HepG2 (cell line): Measurements from ENCODE around the gene CUL2. TPM values are rescaled to one million over a fixed set of nuclear protein-coding genes. Genes with fewer than 3 reads are reported as not detected.

Experiments used
- AKAP8 ChIP-seq: sonication (generic); formaldehyde crosslinking; IDR thresholded peaks from 2 replicates; pipeline ENCODE4 v1.5.1; 2020; ENCODE audit warnings: mild to moderate bottlenecking, missing genetic modification reagents
- HIVEP1 ChIP-seq: sonication (generic); formaldehyde crosslinking; IDR thresholded peaks from 2 replicates; pipeline ENCODE4 v1.4.0; 2020; ENCODE audit warnings: mild to moderate bottlenecking, missing genetic modification reagents
- MAFK ChIP-seq, 2 experiments: IDR thresholded peaks in 1 of 2; conservative IDR thresholded peaks in 1 of 2; 2 replicates each; pipeline ENCODE4 v1.6.1; 2011; ENCODE audit warnings: improper control_type of control experiment in 2 of 2, low read length in 2 of 2
- MED1 ChIP-seq: sonication (generic); formaldehyde crosslinking; IDR thresholded peaks from 2 replicates; pipeline ENCODE4 v1.4.0; 2020; ENCODE audit warnings: missing genetic modification reagents
- MYPOP ChIP-seq: sonication (generic); formaldehyde crosslinking; IDR thresholded peaks from 2 replicates; pipeline ENCODE4 v1.8.1; 2023; ENCODE audit warnings: mild to moderate bottlenecking, moderate library complexity, missing genetic modification reagents
- NCOR1 ChIP-seq: fragments of 200-600 bp; sonication (generic); IDR thresholded peaks from 2 replicates; pipeline ENCODE4 v1.7.0; 2017; ENCODE audit warnings: antibody characterized with exemption, low read length, borderline replicate concordance
- RARG ChIP-seq: sonication (generic); formaldehyde crosslinking; IDR thresholded peaks from 2 replicates; pipeline ENCODE4 v1.4.0; 2020; ENCODE audit warnings: low read depth, mild to moderate bottlenecking, missing genetic modification reagents
- SKI ChIP-seq: fragments of 450-650 bp; IDR thresholded peaks from one replicate; pipeline ENCODE4 v1.6.1; 2018; ENCODE audit warnings: mild to moderate bottlenecking; ENCODE audit not compliant: partially characterized antibody
- SP1 ChIP-seq, 2 experiments: fragments of 450-650 bp in 1 of 2; sonication (generic) in 1 of 2; formaldehyde crosslinking in 1 of 2; IDR thresholded peaks; 2 replicates each; pipeline versions ENCODE4 v1.4.0 to v1.6.1; 2016 to 2020; ENCODE audit warnings: missing genetic modification reagents in 1 of 2
- TAF15 ChIP-seq: fragments of 200-400 bp; formaldehyde crosslinking; IDR thresholded peaks from one replicate; pipeline ENCODE4 v1.6.1; 2018; ENCODE audit warnings: mild to moderate bottlenecking, low read depth, low read length; ENCODE audit not compliant: poor library complexity, severe bottlenecking
- ZEB1 ChIP-seq: IDR thresholded peaks from 2 replicates; pipeline ENCODE4 v1.6.1; 2012; ENCODE audit warnings: mild to moderate bottlenecking, low read depth, inconsistent platforms; ENCODE audit not compliant: insufficient replicate concordance
- ZFAT ChIP-seq: sonication (generic); formaldehyde crosslinking; conservative IDR thresholded peaks from 2 replicates; pipeline ENCODE4 v1.8.1; 2023; ENCODE audit warnings: missing genetic modification reagents, inconsistent platforms
- ZFP37 ChIP-seq: sonication (generic); formaldehyde crosslinking; IDR thresholded peaks from 2 replicates; pipeline ENCODE4 v1.4.0; 2020; ENCODE audit warnings: missing genetic modification reagents, borderline replicate concordance
- ZFP62 ChIP-seq: sonication (generic); formaldehyde crosslinking; IDR thresholded peaks from 2 replicates; pipeline ENCODE4 v1.4.0; 2020; ENCODE audit warnings: missing genetic modification reagents
- ZNF292 ChIP-seq: sonication (generic); formaldehyde crosslinking; IDR thresholded peaks from 2 replicates; pipeline ENCODE4 v1.8.1; 2022; ENCODE audit warnings: mild to moderate bottlenecking, low read depth, missing genetic modification reagents, borderline replicate concordance
- ZNF296 ChIP-seq: sonication (generic); formaldehyde crosslinking; conservative IDR thresholded peaks from 2 replicates; pipeline ENCODE4 v1.5.0; 2020; ENCODE audit warnings: mild to moderate bottlenecking, missing genetic modification reagents
- ZNF430 ChIP-seq: sonication (generic); formaldehyde crosslinking; IDR thresholded peaks from 2 replicates; pipeline ENCODE4 v1.9.0; 2021; ENCODE audit warnings: mild to moderate bottlenecking, missing genetic modification reagents
- ZNF7 ChIP-seq: IDR thresholded peaks from 2 replicates; pipeline ENCODE4 v1.6.1; 2016; ENCODE audit warnings: missing biosample characterization, missing genetic modification reagents
- ZNF713 ChIP-seq: sonication (generic); formaldehyde crosslinking; IDR thresholded peaks from 2 replicates; pipeline ENCODE4 v1.4.0; 2020; ENCODE audit warnings: mild to moderate bottlenecking, missing genetic modification reagents
- ZSCAN20 ChIP-seq: sonication (generic); formaldehyde crosslinking; IDR thresholded peaks from 2 replicates; pipeline ENCODE4 v1.4.0; 2020; ENCODE audit warnings: missing genetic modification reagents, mild to moderate bottlenecking, borderline replicate concordance
- polyA plus RNA-seq, 8 experiments: library from polyadenylated mRNA; depleted of rRNA in 3 of 8; stranded (reverse) in 7 of 8; unstranded in 1 of 8; fragments of >200 nt; fragmentation: Illumina TruSeq in 4 of 8; extraction: Trizol in 4 of 8; gene quantifications; 2 replicates each; pipeline versions ENCODE4 v1.2.1 to v1.2.3, GENCODE V29; 2011 to 2016; ENCODE audit warnings: low read depth in 4 of 8, missing spikeins in 1 of 8, mixed read lengths in 1 of 8; ENCODE audit not compliant: insufficient read depth in 1 of 8
- total RNA-seq, 5 experiments: library from RNA; depleted of rRNA; stranded (reverse); fragments of >200 nt; fragmentation: Illumina TruSeq; extraction: Trizol; gene quantifications; 2 replicates each; pipeline ENCODE4 v1.2.3, GENCODE V29; 2016; ENCODE audit warnings: low read depth in 1 of 5
- TF ChIP-seq, protein P1 (sequence below): sonication (generic); formaldehyde crosslinking; IDR thresholded peaks from 2 replicates; pipeline ENCODE4 v1.5.0; 2020; ENCODE audit warnings: missing genetic modification reagents
- TF ChIP-seq, protein P2 (sequence below), 2 experiments: IDR thresholded peaks; 2 replicates each; pipeline ENCODE4 v1.6.1; 2011 to 2012; ENCODE audit warnings: low read length in 2 of 2, borderline replicate concordance in 1 of 2, low read depth in 1 of 2, mild to moderate bottlenecking in 1 of 2, moderate library complexity in 1 of 2
- TF ChIP-seq, protein P3 (sequence below): sonication (generic); formaldehyde crosslinking; IDR thresholded peaks from 2 replicates; pipeline ENCODE4 v1.4.0; 2020; ENCODE audit warnings: missing genetic modification reagents

CUL2 gene
- total and polyA plus RNA-seq, 2 of the 13 experiments (the other 11 are each of a cell fraction or from before 2014, with no cell fraction given), result 9.6 to 33.1 TPM

DNA sequence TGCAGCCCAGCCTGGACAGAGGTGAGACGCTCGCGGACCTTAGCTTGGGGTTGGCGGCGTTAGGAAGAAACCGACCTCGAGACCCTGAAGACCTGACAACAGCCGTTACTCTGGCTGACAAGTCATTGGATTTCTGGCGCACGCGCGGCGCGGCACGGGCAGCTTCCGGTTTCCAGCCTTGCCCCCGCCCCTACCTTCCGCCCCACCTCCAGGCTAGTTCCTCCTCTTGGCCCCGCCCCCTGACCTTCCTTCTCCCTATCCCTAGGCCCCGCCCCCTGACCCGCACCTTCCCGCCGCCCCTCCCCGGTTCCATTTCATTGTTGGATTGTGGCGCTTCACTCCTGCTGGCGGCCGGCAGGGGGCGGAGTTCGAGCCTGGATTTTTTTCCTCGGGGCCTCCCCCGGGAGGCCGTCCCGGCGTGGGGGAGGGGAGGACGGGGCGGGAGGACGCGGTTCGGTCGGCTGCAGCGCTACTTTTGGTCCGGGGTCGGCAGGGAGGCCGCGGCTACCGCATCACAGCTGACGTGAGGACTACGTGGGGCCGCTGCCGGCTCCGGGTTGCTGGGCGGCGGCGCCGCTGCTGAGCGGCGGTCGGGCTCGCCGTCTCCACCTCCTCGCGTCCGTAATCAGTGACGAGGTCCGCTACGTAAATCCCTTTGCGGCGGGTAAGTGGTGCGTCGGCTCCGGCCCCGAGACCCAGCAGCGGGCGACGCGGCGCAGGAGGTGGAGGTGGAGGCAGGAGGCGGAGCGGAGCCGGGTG is 36.6 kb upstream of the CUL2 start, which contains the start of gene CREM (continued):
- TF ChIP-seq HIVEP1 (CRISPR knock-in tag), result peak; percentile 85; the same call in 1 of the 2 replicates
- TF ChIP-seq ZNF292 (CRISPR knock-in tag), result 0 out of 2 replicates have a peak, but pooled peaks have one; percentile 41
- TF ChIP-seq, protein P1, sequence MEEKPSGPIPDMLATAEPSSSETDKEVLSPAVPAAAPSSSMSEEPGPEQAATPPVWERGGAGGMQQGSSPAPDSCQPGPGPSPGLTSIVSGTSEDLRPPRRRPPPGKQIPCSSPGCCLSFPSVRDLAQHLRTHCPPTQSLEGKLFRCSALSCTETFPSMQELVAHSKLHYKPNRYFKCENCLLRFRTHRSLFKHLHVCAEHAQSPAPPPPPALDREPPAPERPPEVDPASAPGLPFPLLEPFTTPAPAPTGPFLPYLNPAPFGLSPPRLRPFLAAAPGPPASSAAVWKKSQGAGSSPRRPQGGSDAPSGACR, result no peak
- TF ChIP-seq MED1 (CRISPR knock-in tag), result peak; percentile 26; the same call in 1 of the 2 replicates
- no peak; the same call in 1 of the 2 replicates for TF ChIP-seq ZFP37 (CRISPR knock-in tag)
- no peak for TF ChIP-seq MAFK (conservative IDR thresholded peaks at IDR 0.05 in 1 of 2, IDR thresholded peaks at IDR 0.05 in 1 of 2; ENCODE audit: low read length in 2 of 2)
- TF ChIP-seq ZFP62 (CRISPR knock-in tag), result no peak
- TF ChIP-seq, protein P2, sequence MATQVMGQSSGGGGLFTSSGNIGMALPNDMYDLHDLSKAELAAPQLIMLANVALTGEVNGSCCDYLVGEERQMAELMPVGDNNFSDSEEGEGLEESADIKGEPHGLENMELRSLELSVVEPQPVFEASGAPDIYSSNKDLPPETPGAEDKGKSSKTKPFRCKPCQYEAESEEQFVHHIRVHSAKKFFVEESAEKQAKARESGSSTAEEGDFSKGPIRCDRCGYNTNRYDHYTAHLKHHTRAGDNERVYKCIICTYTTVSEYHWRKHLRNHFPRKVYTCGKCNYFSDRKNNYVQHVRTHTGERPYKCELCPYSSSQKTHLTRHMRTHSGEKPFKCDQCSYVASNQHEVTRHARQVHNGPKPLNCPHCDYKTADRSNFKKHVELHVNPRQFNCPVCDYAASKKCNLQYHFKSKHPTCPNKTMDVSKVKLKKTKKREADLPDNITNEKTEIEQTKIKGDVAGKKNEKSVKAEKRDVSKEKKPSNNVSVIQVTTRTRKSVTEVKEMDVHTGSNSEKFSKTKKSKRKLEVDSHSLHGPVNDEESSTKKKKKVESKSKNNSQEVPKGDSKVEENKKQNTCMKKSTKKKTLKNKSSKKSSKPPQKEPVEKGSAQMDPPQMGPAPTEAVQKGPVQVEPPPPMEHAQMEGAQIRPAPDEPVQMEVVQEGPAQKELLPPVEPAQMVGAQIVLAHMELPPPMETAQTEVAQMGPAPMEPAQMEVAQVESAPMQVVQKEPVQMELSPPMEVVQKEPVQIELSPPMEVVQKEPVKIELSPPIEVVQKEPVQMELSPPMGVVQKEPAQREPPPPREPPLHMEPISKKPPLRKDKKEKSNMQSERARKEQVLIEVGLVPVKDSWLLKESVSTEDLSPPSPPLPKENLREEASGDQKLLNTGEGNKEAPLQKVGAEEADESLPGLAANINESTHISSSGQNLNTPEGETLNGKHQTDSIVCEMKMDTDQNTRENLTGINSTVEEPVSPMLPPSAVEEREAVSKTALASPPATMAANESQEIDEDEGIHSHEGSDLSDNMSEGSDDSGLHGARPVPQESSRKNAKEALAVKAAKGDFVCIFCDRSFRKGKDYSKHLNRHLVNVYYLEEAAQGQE (IDR thresholded peaks at IDR 0.05; ENCODE audit: borderline replicate concordance in 1 of 2, low read depth in 1 of 2, low read length in 2 of 2), result no peak; a peak in 1 of 4 replicates
- TF ChIP-seq ZNF713 (CRISPR knock-in tag), result 0 out of 2 replicates have a peak, but pooled peaks have one; percentile 80
- TF ChIP-seq NCOR1, result no peak
- peak; percentile 75 for TF ChIP-seq ZNF430
- TF ChIP-seq, protein P3, sequence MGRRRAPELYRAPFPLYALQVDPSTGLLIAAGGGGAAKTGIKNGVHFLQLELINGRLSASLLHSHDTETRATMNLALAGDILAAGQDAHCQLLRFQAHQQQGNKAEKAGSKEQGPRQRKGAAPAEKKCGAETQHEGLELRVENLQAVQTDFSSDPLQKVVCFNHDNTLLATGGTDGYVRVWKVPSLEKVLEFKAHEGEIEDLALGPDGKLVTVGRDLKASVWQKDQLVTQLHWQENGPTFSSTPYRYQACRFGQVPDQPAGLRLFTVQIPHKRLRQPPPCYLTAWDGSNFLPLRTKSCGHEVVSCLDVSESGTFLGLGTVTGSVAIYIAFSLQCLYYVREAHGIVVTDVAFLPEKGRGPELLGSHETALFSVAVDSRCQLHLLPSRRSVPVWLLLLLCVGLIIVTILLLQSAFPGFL, result no peak
- peak; percentile 60 for TF ChIP-seq SKI
- TF ChIP-seq RARG (CRISPR knock-in tag), result no peak
- TF ChIP-seq AKAP8 (CRISPR knock-in tag), result no peak
- TF ChIP-seq ZFAT (CRISPR knock-in tag), result 0 out of 2 replicates have a peak, but pooled peaks have one; percentile 38
- TF ChIP-seq TAF15, result no peak
- 0 out of 2 replicates have a peak, but pooled peaks have one; percentile 50 for TF ChIP-seq MYPOP
- peak; percentile 54 for TF ChIP-seq ZEB1
- no peak for TF ChIP-seq ZSCAN20 (CRISPR knock-in tag)
- no peak for TF ChIP-seq SP1 (IDR thresholded peaks at IDR 0.05)
- TF ChIP-seq SP1 (CRISPR knock-in tag; IDR thresholded peaks at IDR 0.05), result peak; percentile 42; the same call in 1 of the 2 replicates
- TF ChIP-seq ZNF7 (CRISPR knock-in tag), result no peak
- no peak for TF ChIP-seq ZNF296 (CRISPR knock-in tag)
